Renal cortical epithelial cell (primary cell): ENCODE measurements around the gene EEPD1. TPM values are rescaled to one million over a fixed set of nuclear protein-coding genes. Genes with fewer than 3 reads are reported as not detected.
"Not testable (repeated sequence)": the region's sequence is repeated elsewhere in the genome, so short reads cannot be mapped to it uniquely, and the experiment has no call there.

Experiments
- DNase-seq: peaks from one replicate; pipeline ENCODE4 v3.0.0-alpha.2; 2011; ENCODE audit warnings: low read depth
- total RNA-seq: library from RNA; depleted of rRNA; stranded (reverse); fragments of >200 nt; gene quantifications from 2 replicates; pipeline ENCODE4 v1.2.3, GENCODE V29; 2014

EEPD1 gene
- total RNA-seq, 1 donor from 2014 or later = 3.7 TPM

GRCh38 chr7:36317276-36317675 lies 164.2 kb downstream of the EEPD1 start:
- no peak for DNase-seq

GRCh38 chr7:36318116-36318515 lies 165.1 kb downstream of the EEPD1 start:
- DNase-seq = no peak

- not testable (repeated sequence) for DNase-seq
These were observed 168.2 kb downstream of the EEPD1 start for GRCh38 chr7:36321284-36321683.

- DNase-seq = no peak
These were observed 183.3 kb downstream of the EEPD1 start for GRCh38 chr7:36336390-36336789.

DNA sequence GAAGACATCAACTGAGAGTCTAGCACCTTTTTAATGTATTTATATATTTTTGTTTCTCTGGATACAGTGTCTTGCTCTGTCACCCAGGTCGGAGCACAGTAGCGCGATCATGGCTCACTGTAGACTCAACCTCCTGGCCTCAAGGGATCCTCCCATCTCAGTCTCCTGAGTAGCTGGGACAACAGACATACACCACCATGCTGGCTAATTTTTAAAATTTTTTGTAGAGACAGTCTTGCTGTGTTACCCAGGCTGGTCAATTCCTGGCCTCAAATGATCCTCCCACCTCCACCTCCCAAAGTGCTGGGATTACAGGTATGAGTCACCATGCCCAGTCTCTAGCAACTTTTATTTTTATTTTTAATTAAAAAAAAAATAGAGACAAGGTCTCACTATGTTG lies 185.2 kb downstream of the EEPD1 start:
- DNase-seq = no peak

DNA sequence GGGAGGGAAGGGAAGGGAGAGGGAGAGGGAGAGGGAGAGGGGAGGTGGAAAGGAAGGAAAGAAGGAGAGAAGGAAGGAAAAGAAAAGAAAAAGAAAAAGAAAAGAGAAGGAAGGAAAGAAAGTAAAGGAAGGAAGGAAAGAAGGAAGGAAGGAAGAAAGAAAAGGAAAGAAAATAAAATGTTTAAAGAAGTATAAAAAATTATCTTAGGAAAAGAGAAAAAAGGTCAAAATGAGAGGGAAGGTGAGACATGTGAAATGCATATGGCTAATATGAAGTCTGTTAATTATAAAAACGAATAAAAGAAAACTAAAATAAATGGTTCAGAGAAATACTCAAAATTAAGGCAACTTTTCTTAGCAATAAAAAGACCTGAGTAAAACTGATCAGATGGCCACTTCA lies 190.5 kb downstream of the EEPD1 start:
- no peak for DNase-seq

DNA sequence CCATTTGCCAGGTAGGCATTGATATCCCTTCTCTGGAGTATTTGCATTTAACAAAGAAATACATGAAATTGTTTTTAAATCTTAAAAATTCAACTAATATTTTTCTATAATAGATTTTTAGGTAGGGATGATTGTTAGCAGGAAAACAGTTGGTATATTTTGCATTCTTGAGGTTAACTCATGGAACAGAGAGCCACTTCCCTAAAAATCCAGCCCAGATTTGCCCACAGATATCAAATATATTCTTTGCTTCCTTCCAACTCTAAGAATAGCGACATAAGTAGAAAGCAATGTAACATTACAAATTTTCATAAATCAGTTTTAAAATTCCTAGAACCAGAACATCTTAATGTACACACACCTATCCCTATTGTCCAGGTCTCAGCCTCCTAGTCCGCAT lies 191.6 kb downstream of the EEPD1 start:
- DNase-seq = no peak

DNA sequence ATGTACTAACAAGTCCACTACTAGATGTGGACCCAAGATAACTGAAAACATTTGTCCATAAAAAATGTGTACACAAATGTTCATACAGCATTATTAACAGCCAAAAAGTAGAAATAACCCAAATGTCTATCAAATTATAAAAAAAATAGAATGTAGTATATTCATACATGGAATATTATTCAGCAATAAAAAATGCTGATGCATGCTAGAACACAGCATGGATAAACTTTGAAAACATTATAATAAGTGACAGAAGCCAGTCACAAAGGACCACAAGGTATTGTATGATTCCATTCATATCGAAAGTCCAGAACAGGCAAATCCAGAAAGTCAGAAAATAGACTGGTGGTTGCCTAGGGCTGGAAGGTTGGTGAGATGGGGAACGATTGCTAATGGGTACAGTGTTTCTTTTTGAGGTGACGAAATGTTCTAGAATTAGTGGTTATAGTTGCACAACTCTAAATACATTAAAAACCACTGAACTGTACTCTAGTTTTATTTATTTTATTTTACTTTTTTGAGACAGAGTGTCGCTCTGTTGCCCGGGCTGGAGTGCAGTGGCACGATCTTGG lies 193.3 kb downstream of the EEPD1 start:
- peak; percentile 26 for DNase-seq

- DNase-seq = peak; percentile 43
These were observed 195.2 kb downstream of the EEPD1 start for GRCh38 chr7:36348256-36348655.

DNA sequence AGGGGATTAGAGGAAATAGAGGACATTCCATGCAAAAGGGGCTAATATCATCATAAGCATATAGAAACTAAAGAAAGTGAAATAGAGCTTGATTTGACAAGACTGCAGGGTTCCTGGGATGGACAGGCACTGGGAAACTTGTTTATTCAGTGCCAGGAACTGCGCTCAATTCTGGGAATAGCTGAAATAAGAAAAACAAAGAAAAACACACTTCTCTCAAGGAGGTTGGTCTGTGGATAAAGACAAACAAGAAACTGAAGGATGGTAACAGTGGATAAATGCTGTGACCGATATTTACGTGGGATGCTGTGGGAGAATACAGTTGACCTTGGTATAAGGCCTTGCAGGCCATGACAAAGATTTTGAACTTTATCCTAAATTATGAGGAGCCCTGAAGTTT lies 195.7 kb downstream of the EEPD1 start:
- no peak for DNase-seq

DNA sequence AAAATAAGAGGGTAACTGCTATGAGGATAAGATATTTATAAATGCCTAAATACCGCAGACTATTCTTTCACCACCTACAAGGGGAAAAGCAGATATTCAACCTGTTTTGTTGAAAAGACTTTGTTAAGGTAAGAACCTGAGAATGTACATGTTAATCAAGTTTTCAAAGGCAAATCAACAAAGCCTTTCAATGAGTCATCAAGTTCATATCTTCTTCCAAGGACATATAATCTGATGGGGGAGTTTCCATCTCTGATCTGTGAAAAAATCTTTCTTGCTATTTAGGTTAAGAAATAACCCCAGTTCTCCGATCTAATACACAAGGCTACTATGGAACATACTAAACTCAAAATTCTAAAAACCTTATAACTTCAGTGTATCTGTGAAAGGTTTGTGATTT lies 196.6 kb downstream of the EEPD1 start:
- peak; percentile 23 for DNase-seq

Other genes starting within 250 kb of the EEPD1 start
- 5.6 and 58.5 TPM in 2 replicates for gene ANLN, start 236.6 kb downstream of the EEPD1 start, total RNA-seq